Tibial nerve (tissue), 4 donors: ENCODE data around the gene KIR3DL2.

ENCODE experiments used
- EP300 ChIP-seq, 2 donors: sonication (generic); formaldehyde crosslinking; IDR thresholded peaks; one replicate each; pipeline ENCODE4 v1.6.1; 2017; ENCODE audit warnings: antibody characterized with exemption in 2 of 2, mild to moderate bottlenecking in 1 of 2
- TF ChIP-seq, protein P1 (sequence below), 5 experiments: fragments of 200-600 bp in 3 of 5; fragments of 450-650 bp in 2 of 5; sonication (generic) in 3 of 5; IDR thresholded peaks; one replicate each; pipeline ENCODE4 v1.5.1; 2016 to 2019; ENCODE audit warnings: antibody characterized with exemption in 5 of 5, mild to moderate bottlenecking in 3 of 5, moderate library complexity in 2 of 5

DNA sequence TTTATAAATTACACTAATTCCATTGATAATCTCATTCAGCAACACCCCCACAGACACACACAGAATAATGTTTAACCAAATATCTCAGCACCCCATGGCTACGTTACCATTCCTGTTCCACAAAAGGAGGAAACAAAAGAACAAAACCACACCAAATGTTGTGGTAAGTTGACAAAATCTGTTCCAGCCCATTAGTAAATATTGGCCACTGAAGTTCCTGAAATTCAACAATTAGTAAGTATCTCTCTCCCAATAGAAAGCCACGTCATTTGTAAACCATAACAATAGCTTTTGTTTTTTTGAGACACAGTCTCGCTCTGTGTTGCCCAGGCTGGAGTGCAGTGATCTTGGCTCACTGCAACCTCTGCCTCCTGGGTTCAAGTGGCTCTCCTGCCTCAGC is 21.5 kb downstream of the KIR3DL2 start:
- TF ChIP-seq, protein P1, sequence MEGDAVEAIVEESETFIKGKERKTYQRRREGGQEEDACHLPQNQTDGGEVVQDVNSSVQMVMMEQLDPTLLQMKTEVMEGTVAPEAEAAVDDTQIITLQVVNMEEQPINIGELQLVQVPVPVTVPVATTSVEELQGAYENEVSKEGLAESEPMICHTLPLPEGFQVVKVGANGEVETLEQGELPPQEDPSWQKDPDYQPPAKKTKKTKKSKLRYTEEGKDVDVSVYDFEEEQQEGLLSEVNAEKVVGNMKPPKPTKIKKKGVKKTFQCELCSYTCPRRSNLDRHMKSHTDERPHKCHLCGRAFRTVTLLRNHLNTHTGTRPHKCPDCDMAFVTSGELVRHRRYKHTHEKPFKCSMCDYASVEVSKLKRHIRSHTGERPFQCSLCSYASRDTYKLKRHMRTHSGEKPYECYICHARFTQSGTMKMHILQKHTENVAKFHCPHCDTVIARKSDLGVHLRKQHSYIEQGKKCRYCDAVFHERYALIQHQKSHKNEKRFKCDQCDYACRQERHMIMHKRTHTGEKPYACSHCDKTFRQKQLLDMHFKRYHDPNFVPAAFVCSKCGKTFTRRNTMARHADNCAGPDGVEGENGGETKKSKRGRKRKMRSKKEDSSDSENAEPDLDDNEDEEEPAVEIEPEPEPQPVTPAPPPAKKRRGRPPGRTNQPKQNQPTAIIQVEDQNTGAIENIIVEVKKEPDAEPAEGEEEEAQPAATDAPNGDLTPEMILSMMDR (IDR thresholded peaks at IDR 0.05), result no peak
- TF ChIP-seq EP300 (IDR thresholded peaks at IDR 0.05), result no peak
